ENCODE results near the gene USP27X.

Gene USP27X

DNA sequence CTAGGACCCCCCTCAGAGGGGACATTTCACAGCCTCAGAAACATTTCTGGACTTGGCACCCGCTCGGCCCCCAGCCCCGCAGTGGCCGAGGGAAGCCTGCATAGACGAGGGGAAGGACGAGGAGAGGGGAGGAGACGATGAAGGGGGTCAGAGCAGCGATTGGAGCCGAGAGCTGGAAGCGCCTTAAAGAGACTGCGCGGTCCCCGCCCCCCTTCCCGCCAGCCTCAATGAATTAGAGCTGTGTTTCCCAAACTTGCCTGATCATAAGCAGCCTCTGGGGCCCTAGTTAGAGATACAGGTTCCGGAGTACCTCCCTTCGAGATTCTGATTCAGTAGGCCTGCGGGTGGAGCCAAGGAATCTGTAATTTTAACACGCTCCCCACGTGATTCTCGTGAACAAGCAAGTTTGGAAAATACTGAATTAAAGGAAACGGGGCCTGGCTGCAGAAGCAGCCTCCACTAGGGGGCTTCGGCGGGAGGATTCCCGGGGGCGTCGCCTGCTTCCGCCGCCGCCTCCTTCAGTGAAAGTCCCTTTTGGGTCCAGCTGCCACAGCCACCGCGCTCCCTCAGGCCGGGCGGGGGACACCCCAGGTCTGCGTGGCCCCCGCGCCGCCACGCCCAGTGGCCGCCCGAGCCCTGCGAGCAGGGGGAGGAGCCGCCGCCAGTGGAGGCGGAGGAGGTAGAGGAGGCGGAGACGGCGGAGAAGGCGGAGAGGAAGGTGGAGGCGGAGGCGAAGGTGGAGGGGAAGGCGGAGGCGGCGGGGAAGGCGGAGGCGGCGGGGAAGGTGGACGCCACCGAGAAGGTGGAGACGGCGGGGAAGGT, at the start of gene USP27X:
Gene USP27X (plus strand): TSS at position 651 of the 822 bp plus-strand sequence. CDS start 824 bp downstream, outside the sequence.
- TF ChIP-seq, protein P1, sequence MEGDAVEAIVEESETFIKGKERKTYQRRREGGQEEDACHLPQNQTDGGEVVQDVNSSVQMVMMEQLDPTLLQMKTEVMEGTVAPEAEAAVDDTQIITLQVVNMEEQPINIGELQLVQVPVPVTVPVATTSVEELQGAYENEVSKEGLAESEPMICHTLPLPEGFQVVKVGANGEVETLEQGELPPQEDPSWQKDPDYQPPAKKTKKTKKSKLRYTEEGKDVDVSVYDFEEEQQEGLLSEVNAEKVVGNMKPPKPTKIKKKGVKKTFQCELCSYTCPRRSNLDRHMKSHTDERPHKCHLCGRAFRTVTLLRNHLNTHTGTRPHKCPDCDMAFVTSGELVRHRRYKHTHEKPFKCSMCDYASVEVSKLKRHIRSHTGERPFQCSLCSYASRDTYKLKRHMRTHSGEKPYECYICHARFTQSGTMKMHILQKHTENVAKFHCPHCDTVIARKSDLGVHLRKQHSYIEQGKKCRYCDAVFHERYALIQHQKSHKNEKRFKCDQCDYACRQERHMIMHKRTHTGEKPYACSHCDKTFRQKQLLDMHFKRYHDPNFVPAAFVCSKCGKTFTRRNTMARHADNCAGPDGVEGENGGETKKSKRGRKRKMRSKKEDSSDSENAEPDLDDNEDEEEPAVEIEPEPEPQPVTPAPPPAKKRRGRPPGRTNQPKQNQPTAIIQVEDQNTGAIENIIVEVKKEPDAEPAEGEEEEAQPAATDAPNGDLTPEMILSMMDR (conservative IDR thresholded peaks at IDR 0.05; ENCODE audit: low read length), result peak; percentile 49
- peak; percentile 81 for DNase-seq (ENCODE audit: low read depth)
- peak within 1 kb of the TSS; percentile 63 for H3K4me3 ChIP-seq (ENCODE audit: low read length)

DNA sequence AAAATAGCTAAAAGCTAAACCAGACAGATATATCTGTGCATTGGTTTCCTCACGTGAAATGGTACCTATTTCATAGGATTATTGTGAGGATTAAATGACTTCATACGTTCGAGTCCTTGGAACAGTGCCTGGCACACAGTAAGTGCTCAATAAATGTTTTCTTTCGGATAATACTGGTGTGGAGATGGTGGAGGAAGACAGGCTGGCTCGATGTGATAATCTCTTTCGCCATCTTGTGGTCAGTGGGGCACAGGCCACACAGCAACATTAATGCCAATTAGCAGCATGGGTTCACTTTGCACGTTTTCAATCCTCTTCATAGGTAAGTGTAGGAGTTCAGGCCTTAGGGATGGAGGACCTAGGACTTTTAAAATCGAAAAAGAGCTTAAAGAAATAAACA, 40.9 kb upstream of the USP27X start:
- DNase-seq (ENCODE audit: low read depth), result peak; percentile 9
- TF ChIP-seq, protein P1 (conservative IDR thresholded peaks at IDR 0.05; ENCODE audit: low read length), result peak; percentile 58
- H3K4me3 ChIP-seq (ENCODE audit: low read length), result no peak overlapping the region

DNA sequence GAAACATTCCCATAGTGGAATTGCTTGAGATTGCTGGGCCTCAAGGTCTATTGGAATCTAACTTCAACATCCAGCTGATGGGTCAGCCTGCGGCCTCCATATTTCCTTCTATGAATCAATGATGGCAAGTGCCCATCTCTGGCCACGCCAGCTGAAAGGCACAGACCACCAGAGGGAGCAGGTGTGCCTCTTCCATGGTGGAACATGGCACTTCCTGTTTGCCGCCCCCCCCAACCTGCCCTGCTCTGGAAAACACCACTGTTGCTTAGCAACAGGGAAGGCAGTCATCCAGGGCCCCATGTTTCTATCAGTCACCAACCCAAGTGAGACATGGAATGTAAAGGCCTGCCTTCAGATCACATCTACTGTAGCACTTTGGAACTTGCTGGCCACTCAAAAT, 38.6 kb upstream of the USP27X start:
- TF ChIP-seq, protein P1 (conservative IDR thresholded peaks at IDR 0.05; ENCODE audit: low read length), result peak; percentile 31
- no peak overlapping the region for H3K4me3 ChIP-seq (ENCODE audit: low read length)
- DNase-seq (ENCODE audit: low read depth), result peak; percentile 25

DNA sequence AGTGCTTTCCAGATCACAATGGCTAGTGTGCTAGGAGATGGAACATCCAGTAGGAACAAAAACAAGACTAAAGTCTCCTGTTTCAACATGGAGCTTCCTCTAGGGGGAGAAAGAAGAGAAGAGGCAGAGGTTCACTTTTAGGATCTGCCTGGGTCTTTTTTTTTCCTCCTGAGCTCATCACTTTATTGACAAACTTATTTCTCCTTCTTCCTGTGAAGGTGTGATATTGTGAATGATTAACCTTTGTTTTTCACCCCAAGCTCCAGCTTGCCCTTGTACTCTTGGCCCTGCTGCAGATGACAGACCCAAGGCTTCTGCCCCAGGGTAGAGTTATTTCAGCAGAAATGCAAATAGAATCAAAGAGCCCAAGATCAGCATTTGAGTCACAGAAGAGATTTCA, 36.7 kb upstream of the USP27X start:
- no peak overlapping the region for H3K4me3 ChIP-seq (ENCODE audit: low read length)
- no peak for DNase-seq (ENCODE audit: low read depth)
- TF ChIP-seq, protein P1 (conservative IDR thresholded peaks at IDR 0.05; ENCODE audit: low read length), result no peak

DNA sequence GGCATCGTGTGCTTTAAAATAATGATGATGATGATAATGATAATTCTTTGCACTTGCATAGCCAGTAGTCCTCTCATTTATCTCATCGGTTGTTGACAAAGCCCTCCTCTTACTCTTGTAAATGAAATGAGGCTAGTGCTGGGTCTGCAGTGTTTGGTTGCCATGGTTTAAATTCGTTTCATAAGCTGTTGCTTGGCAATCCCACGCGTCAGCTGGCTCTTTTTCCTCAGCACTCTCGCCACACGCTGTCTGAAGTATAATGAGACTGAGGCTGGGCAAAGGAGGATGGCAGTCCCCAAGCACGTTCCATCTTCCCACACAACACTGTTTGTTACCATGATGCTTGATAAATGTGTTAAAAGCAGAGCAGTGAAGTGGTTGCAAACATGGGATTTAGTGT, 34.7 kb upstream of the USP27X start:
- DNase-seq (ENCODE audit: low read depth), result no peak
- TF ChIP-seq, protein P1 (conservative IDR thresholded peaks at IDR 0.05; ENCODE audit: low read length), result no peak

DNA sequence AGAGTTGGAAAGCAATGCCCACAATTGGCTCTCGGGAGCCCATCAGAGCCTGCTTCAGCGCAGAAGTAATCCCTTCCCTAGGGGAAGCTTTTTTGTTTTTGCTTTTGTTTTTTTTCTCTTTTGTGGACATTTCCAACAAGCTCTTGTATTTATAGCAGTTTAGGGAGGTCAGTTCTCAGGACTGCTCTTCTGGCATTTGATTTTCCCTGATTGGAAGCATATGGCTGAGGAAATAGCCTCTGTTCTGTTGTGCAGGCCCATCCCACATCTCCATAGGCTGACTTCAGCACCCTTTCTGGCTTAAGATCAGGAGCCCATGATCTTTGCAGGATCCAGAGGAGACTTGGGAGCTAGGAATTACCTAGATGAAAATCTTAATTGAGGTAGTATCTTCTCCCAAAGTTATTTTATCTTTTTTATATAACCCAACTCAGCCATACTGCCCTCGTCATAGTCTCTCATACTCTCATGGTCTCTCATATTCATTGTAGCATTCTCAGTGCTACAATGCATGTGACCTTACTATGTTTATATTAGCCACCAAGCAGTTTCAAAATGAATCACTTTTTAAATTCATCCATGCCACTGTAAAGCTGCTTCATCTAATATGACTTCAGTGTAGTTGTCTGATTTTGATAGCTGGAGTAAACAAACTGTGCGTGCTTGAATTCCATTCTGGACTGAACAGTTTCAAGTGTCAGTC, 33.4 kb upstream of the USP27X start:
- no peak for DNase-seq (ENCODE audit: low read depth)
- TF ChIP-seq, protein P1 (conservative IDR thresholded peaks at IDR 0.05; ENCODE audit: low read length), result no peak
- H3K4me3 ChIP-seq (ENCODE audit: low read length), result no peak overlapping the region

More for the DNA sequence above, 34.7 kb upstream of the USP27X start:
- no peak overlapping the region for H3K4me3 ChIP-seq (ENCODE audit: low read length)

Data from AG10803 (cell line).